PC-3 (cell line): ENCODE results near the gene CLEC17A. TPM values are rescaled to one million over a fixed set of nuclear protein-coding genes. Genes with fewer than 3 reads are reported as not detected.

ENCODE experiments used
- ATAC-seq: fragments of 200-7000 bp; cut with Tn5 transposase; 2 replicates; pipeline ENCODE4 v1.9.1; 2020; ENCODE audit warnings: mild to moderate bottlenecking, moderate library complexity
- BruUV-seq: library from RNA; stranded (reverse); fragments of 400-500 nt; replicated peaks from 2 replicates; lab custom pipeline; 2021; lab: Mats Ljungman, UMichigan
- CTCF ChIA-PET: fragments of 300-600 bp; sonication (Branson Sonifier 250); formaldehyde crosslinking; loops from one replicate; lab custom pipeline; 2022; ENCODE audit warnings: antibody characterized with exemption; lab: Charles Lee
- POLR2A ChIA-PET: fragments of 300-600 bp; sonication (Branson Sonifier 250); formaldehyde crosslinking; loops from one replicate; lab custom pipeline; 2022; ENCODE audit warnings: antibody characterized with exemption; ENCODE audit not compliant: unreplicated experiment; lab: Charles Lee
- DNase-seq: peaks from one replicate; pipeline ENCODE4 v3.0.0-alpha.2; 2015
- H2AFZ ChIP-seq: fragments of 300-600 bp; sonication (generic); 2 replicates; pipeline ENCODE4 v1.6.0; 2016; ENCODE audit warnings: antibody characterized with exemption, low read length
- H3F3A ChIP-seq: fragments of 300-600 bp; sonication (generic); one replicate; pipeline ENCODE4 v1.6.0; 2017; ENCODE audit warnings: antibody characterized with exemption, low read length, control low read depth, mild to moderate bottlenecking; ENCODE audit not compliant: unreplicated experiment
- H3K27ac ChIP-seq: fragments of 300-600 bp; sonication (generic); 2 replicates; pipeline ENCODE4 v1.5.1; 2016; ENCODE audit warnings: mild to moderate bottlenecking, low read length
- H3K27me3 ChIP-seq: fragments of 300-600 bp; sonication (generic); 2 replicates; pipeline ENCODE4 v1.6.1; 2016; ENCODE audit warnings: low read length, mixed read lengths
- H3K36me3 ChIP-seq: fragments of 300-600 bp; sonication (generic); 2 replicates; pipeline ENCODE4 v1.6.1; 2016; ENCODE audit warnings: low read depth, mixed run types, low read length, mixed read lengths
- H3K4me1 ChIP-seq: fragments of 300-600 bp; sonication (generic); 2 replicates; pipeline ENCODE4 v1.5.1; 2016; ENCODE audit warnings: low read length; ENCODE audit not compliant: insufficient read depth
- H3K4me2 ChIP-seq: fragments of 300-600 bp; sonication (generic); 2 replicates; pipeline ENCODE4 v1.6.0; 2016; ENCODE audit warnings: low read length
- H3K4me3 ChIP-seq: fragments of 300-600 bp; sonication (generic); 2 replicates; pipeline ENCODE4 v1.5.1; 2016; ENCODE audit warnings: mild to moderate bottlenecking, low read length, mixed read lengths
- H3K79me2 ChIP-seq: fragments of 300-600 bp; sonication (generic); 2 replicates; pipeline ENCODE4 v1.6.1; 2017; ENCODE audit warnings: low read length, mixed read lengths
- H3K9ac ChIP-seq: fragments of 300-600 bp; sonication (generic); 2 replicates; pipeline ENCODE4 v1.6.0; 2016; ENCODE audit warnings: mild to moderate bottlenecking, low read length
- H3K9me2 ChIP-seq: fragments of 300-600 bp; sonication (generic); replicated peaks from 2 replicates; pipeline ENCODE4 v1.6.1; 2016; ENCODE audit warnings: mixed run types, low read length, mixed read lengths
- H3K9me3 ChIP-seq: fragments of 300-600 bp; sonication (generic); 2 replicates; pipeline ENCODE4 v1.6.1; 2016; ENCODE audit warnings: low read length, mixed read lengths
- H4K20me1 ChIP-seq: fragments of 300-600 bp; sonication (generic); 2 replicates; pipeline ENCODE4 v1.6.1; 2016; ENCODE audit warnings: low read length, mixed read lengths
- CTCF ChIP-seq: fragments of 300-600 bp; sonication (generic); conservative IDR thresholded peaks from 2 replicates; pipeline ENCODE4 v1.5.1; 2017; ENCODE audit warnings: antibody characterized with exemption, low read depth, mild to moderate bottlenecking, low read length
- EZH2 ChIP-seq: fragments of 300-600 bp; sonication (generic); IDR thresholded peaks from one replicate; pipeline ENCODE4 v1.6.1; 2017; ENCODE audit warnings: antibody characterized with exemption, mild to moderate bottlenecking, low read length; ENCODE audit not compliant: unreplicated experiment
- EZH2phosphoT487 ChIP-seq: fragments of 300-600 bp; sonication (generic); IDR thresholded peaks from 2 replicates; pipeline ENCODE4 v1.6.1; 2018; ENCODE audit warnings: mild to moderate bottlenecking, antibody characterized with exemption, low read length, borderline replicate concordance
- intact Hi-C: fragments of 100-400 bp; cut with micrococcal nuclease; formaldehyde crosslinking; loops from 2 replicates; pipeline ENCODE4 v1.9.0; 2023
- total RNA-seq: library from RNA; depleted of rRNA; stranded (reverse); fragments of >200 nt; gene quantifications from 2 replicates; pipeline ENCODE4 v1.2.3, GENCODE V29; 2014

CLEC17A gene
- total RNA-seq, 1 experiment from 2014 or later: not detected

GRCh38 chr19:14654786-14655560, 72.1 kb downstream of the CLEC17A start:
- DNase-seq (no peak), ATAC-seq (no peak)
- Histone ChIP-seq H3K27me3 (peaks cover 17% of the 10 kb centered on the region), H3K27ac (no peak overlapping the region), H4K20me1 (no peaks in the 10 kb centered on the region), H3K9me2 (no peaks in the 10 kb centered on the region), H2AFZ (no peak overlapping the region), H3K9ac (no peak overlapping the region), H3K9me3 (no peaks in the 10 kb centered on the region), H3K4me2 (no peak overlapping the region), H3F3A (no peaks in the 10 kb centered on the region), H3K36me3 (no peaks in the 10 kb centered on the region), H3K79me2 (no peaks in the 10 kb centered on the region), H3K4me3 (no peak overlapping the region), H3K4me1 (no peaks in the 10 kb centered on the region)
- POLR2A ChIA-PET: no interaction called here
- no TSS peak for BruUV-seq
- intact Hi-C loops: no loop called here
- TF ChIP-seq CTCF: no peak
- TF ChIP-seq EZH2: no peak
- TF ChIP-seq EZH2phosphoT487: no peak
- CTCF ChIA-PET: no interaction called here

DNA sequence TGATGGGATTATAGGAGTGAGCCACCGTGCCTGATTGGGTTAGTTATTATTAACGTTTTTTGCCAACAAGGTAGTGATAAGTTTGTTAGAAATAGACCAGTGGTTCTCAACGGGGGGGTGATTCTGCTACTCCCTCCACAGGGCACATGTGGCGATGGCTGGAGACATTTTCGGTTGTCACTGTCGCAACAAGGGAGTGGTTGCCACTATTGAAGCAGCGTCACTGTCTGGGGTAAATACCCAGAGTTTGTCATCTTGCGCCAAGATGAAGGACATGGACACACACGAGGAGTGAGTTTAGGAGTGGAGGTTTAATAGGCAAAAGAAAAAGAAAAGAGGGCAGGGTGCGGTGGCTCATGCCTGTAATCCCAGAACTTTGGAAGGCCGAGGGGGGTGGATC, 72.8 kb downstream of the CLEC17A start:
- Histone ChIP-seq H3K4me2 (no peak overlapping the region), H3F3A (no peaks in the 10 kb centered on the region), H3K79me2 (no peaks in the 10 kb centered on the region), H3K27me3 (peaks cover 22% of the 10 kb centered on the region), H3K4me3 (no peak overlapping the region), H2AFZ (no peak overlapping the region), H3K36me3 (no peaks in the 10 kb centered on the region), H3K4me1 (no peaks in the 10 kb centered on the region), H4K20me1 (no peaks in the 10 kb centered on the region), H3K27ac (no peak overlapping the region), H3K9me2 (no peaks in the 10 kb centered on the region), H3K9me3 (no peaks in the 10 kb centered on the region), H3K9ac (no peak overlapping the region)
- TF ChIP-seq EZH2phosphoT487 (no peak), EZH2 (no peak), CTCF (no peak)
- intact Hi-C loops: no loop called here
- ChIA-PET CTCF (no interaction called here), POLR2A (no interaction called here)
- DNase-seq (no peak), ATAC-seq (no peak)
- BruUV-seq: no TSS peak

- Histone ChIP-seq H3K36me3 (no peaks in the 10 kb centered on the region), H3K9ac (no peak overlapping the region), H3F3A (no peaks in the 10 kb centered on the region), H4K20me1 (no peaks in the 10 kb centered on the region), H3K27me3 (peaks cover 27% of the 10 kb centered on the region), H3K9me2 (no peaks in the 10 kb centered on the region), H3K4me3 (no peak overlapping the region), H3K9me3 (no peaks in the 10 kb centered on the region), H3K27ac (no peak overlapping the region), H2AFZ (no peak overlapping the region), H3K79me2 (no peaks in the 10 kb centered on the region), H3K4me1 (no peaks in the 10 kb centered on the region), H3K4me2 (no peak overlapping the region)
- no peak for ATAC-seq
- no TSS peak for BruUV-seq
- no peak for DNase-seq
- ChIA-PET POLR2A (no interaction called here), CTCF (no interaction called here)
- TF ChIP-seq EZH2: no peak
- no peak for TF ChIP-seq CTCF
- intact Hi-C loops: no loop called here
These were observed 77.1 kb downstream of the CLEC17A start for GRCh38 chr19:14659874-14660489.
